SK-N-SH (cell line): ENCODE data around the gene SPG7. TPM values are rescaled to one million over a fixed set of nuclear protein-coding genes. Genes with fewer than 3 reads are reported as not detected.

Experiments
- CTCF ChIA-PET: fragments of 300-600, 350-600 bp; formaldehyde crosslinking; extraction: SDS; loops from one replicate; lab custom pipeline; 2021; lab: Yijun Ruan, JAX
- POLR2A ChIA-PET: fragments of 350-600 bp; sonication (Branson Sonifier 250); formaldehyde crosslinking; extraction: SDS; loops from one replicate; lab custom pipeline; 2020; ENCODE audit warnings: antibody characterized with exemption, inconsistent platforms; lab: Yijun Ruan, JAX
- DNase-seq: peaks from one replicate; pipeline ENCODE4 v3.0.0; 2012
- H2AFZ ChIP-seq: fragments of 200-600 bp; sonication (generic); 2 replicates; pipeline ENCODE4 v1.8.1; 2016; ENCODE audit warnings: antibody characterized with exemption, mild to moderate bottlenecking, low read depth
- H3F3A ChIP-seq: fragments of 200-600 bp; sonication (generic); replicated peaks from 2 replicates; pipeline ENCODE3; 2016; ENCODE audit warnings: antibody characterized with exemption, mild to moderate bottlenecking; ENCODE audit not compliant: insufficient read depth
- H3K27ac ChIP-seq, 2 experiments: fragments of 200-500 bp in 1 of 2; fragments of 200-600 bp in 1 of 2; sonication (Bioruptor generic) in 1 of 2; sonication (generic), shearing (Covaris generic) in 1 of 2; 2 replicates each; pipeline versions ENCODE4 v1.5.1 to v1.6.1; 2014 to 2016; ENCODE audit warnings: low read depth in 2 of 2, inconsistent platforms in 1 of 2, low read length in 1 of 2, mild to moderate bottlenecking in 1 of 2, mixed read lengths in 1 of 2
- H3K27me3 ChIP-seq: fragments of 200-600 bp; sonication (generic), shearing (Covaris generic); 2 replicates; pipeline ENCODE4 v1.6.1; 2016; ENCODE audit warnings: mixed run types; ENCODE audit not compliant: insufficient read depth
- H3K36me3 ChIP-seq, 2 experiments: fragments of 200-500 bp in 1 of 2; fragments of 200-600 bp in 1 of 2; sonication (Bioruptor generic) in 1 of 2; sonication (generic) in 1 of 2; replicated peaks in 1 of 2; 2 replicates each; pipeline versions ENCODE3 to v1.5.1; 2014 to 2016; ENCODE audit warnings: low read length in 1 of 2, mild to moderate bottlenecking in 1 of 2; ENCODE audit not compliant: insufficient read depth in 2 of 2, control insufficient read depth in 1 of 2
- H3K4me1 ChIP-seq, 2 experiments: fragments of 200-500 bp in 1 of 2; fragments of 200-600 bp in 1 of 2; sonication (Bioruptor generic) in 1 of 2; sonication (generic), shearing (Covaris generic) in 1 of 2; 2 replicates each; pipeline versions ENCODE4 v1.5.1 to v1.6.1; 2014 to 2016; ENCODE audit warnings: low read depth in 1 of 2, low read length in 1 of 2, mixed run types in 1 of 2; ENCODE audit not compliant: insufficient read depth in 2 of 2, control insufficient read depth in 1 of 2
- H3K4me2 ChIP-seq: fragments of 200-600 bp; sonication (generic), shearing (Covaris generic); 2 replicates; pipeline ENCODE4 v1.6.1; 2017; ENCODE audit warnings: mixed run types
- H3K4me3 ChIP-seq, 2 experiments: fragments of 200-500 bp in 1 of 2; fragments of 200-600 bp in 1 of 2; sonication (Bioruptor generic) in 1 of 2; sonication (generic), shearing (Covaris generic) in 1 of 2; 2 replicates each; pipeline versions ENCODE4 v1.5.1 to v1.8.1; 2014 to 2016; ENCODE audit warnings: low read depth in 2 of 2, inconsistent platforms in 1 of 2, low read length in 1 of 2, mild to moderate bottlenecking in 1 of 2, mixed read lengths in 1 of 2, moderate library complexity in 1 of 2
- H3K79me2 ChIP-seq: fragments of 200-600 bp; sonication (generic); 2 replicates; pipeline ENCODE4 v1.8.1; 2017; ENCODE audit warnings: mild to moderate bottlenecking; ENCODE audit not compliant: insufficient read depth
- H3K9ac ChIP-seq: fragments of 200-600 bp; sonication (generic); 2 replicates; pipeline ENCODE4 v1.6.1; 2017; ENCODE audit warnings: mixed run types
- H3K9me2 ChIP-seq: fragments of 200-600 bp; sonication (generic); 2 replicates; pipeline ENCODE4 v1.6.1; 2017; ENCODE audit warnings: mixed run types
- H3K9me3 ChIP-seq: fragments of 200-600 bp; sonication (generic); 2 replicates; pipeline ENCODE4 v1.6.1; 2017; ENCODE audit warnings: mixed run types, mild to moderate bottlenecking, moderate library complexity
- H4K20me1 ChIP-seq: fragments of 200-600 bp; sonication (generic); 2 replicates; pipeline ENCODE4 v1.6.1; 2017; ENCODE audit warnings: mild to moderate bottlenecking, mixed run types; ENCODE audit not compliant: insufficient read depth
- ELF1 ChIP-seq: IDR thresholded peaks from 2 replicates; pipeline ENCODE4 v1.4.0; 2012
- GATA2 ChIP-seq: sonication (generic); formaldehyde crosslinking; IDR thresholded peaks from 2 replicates; pipeline ENCODE4 v1.5.0; 2020; ENCODE audit warnings: mild to moderate bottlenecking, missing genetic modification reagents
- IRF3 ChIP-seq: fragments of 150-350 bp; IDR thresholded peaks from 2 replicates; pipeline ENCODE4 v1.6.1; 2016; ENCODE audit warnings: mild to moderate bottlenecking, low read depth, low read length
- MEF2A ChIP-seq: IDR thresholded peaks from 2 replicates; pipeline ENCODE4 v1.4.0; 2012; ENCODE audit warnings: low read depth, borderline replicate concordance
- MXI1 ChIP-seq: IDR thresholded peaks from 2 replicates; pipeline ENCODE4 v1.6.1; 2012; ENCODE audit warnings: mild to moderate bottlenecking, low read depth, low read length, improper control_type of control experiment
- NFIC ChIP-seq: IDR thresholded peaks from 2 replicates; pipeline ENCODE4 v1.4.0; 2012; ENCODE audit warnings: borderline replicate concordance
- POLR2AphosphoS5 ChIP-seq: IDR thresholded peaks from 2 replicates; pipeline ENCODE4 v1.6.1; 2012; ENCODE audit warnings: low read depth, low read length
- RAD21 ChIP-seq: IDR thresholded peaks from 2 replicates; pipeline ENCODE4 v1.6.1; 2012; ENCODE audit warnings: mild to moderate bottlenecking, low read length
- RFX5 ChIP-seq: IDR thresholded peaks from 2 replicates; pipeline ENCODE4 v1.6.1; 2012; ENCODE audit warnings: mild to moderate bottlenecking, improper control_type of control experiment, low read length
- SIN3A ChIP-seq: IDR thresholded peaks from 2 replicates; pipeline ENCODE4 v1.6.1; 2012; ENCODE audit warnings: low read depth, mild to moderate bottlenecking, low read length, moderate library complexity, borderline replicate concordance
- WGBS: methylation state at CpG from one replicate; pipeline ENCODE4 v1.1.6; 2017; ENCODE audit warnings: low lambda C conversion rate; 5-methylcytosine and 5-hydroxymethylcytosine counted together
- polyA plus RNA-seq, 3 experiments: library from polyadenylated mRNA; depleted of rRNA; stranded (reverse); fragments of >200 nt; gene quantifications; 2 replicates each; pipeline ENCODE4 v1.2.3, GENCODE V29; 2012
- TF ChIP-seq, protein P1 (sequence below): IDR thresholded peaks from 2 replicates; pipeline ENCODE4 v1.4.0; 2012; ENCODE audit warnings: low read depth, borderline replicate concordance
- TF ChIP-seq, protein P2 (sequence below): fragments of 200-600 bp; sonication (generic); IDR thresholded peaks from 2 replicates; pipeline ENCODE4 v1.6.1; 2017; ENCODE audit warnings: antibody characterized with exemption, mild to moderate bottlenecking, moderate library complexity

The SPG7 gene
- polyA plus RNA-seq, 1 of the 3 experiments (the other 2 are of a cell fraction): 100 TPM

- TF ChIP-seq NFIC (no peak), POLR2AphosphoS5 (no peak), RAD21 (no peak), ELF1 (no peak)
Measured at GRCh38 chr16:89589241-89589926, 81.2 kb downstream of the SPG7 start (continued).

- WGBS: 89% methylated on average over 13 of the region's 15 CpGs
- POLR2A ChIA-PET: no interaction called here
- no peak overlapping the region for H2AFZ ChIP-seq
- H3K27ac ChIP-seq: no peak overlapping the region
- no peaks in the 10 kb centered on the region for H3K27me3 ChIP-seq
- H3K4me3 ChIP-seq: no peak overlapping the region
- H3K9me3 ChIP-seq: no peaks in the 10 kb centered on the region
- no peak for DNase-seq
- H3K79me2 ChIP-seq: no peaks in the 10 kb centered on the region
- no peaks in the 10 kb centered on the region; a peak in 1 of 4 replicates for H3K4me1 ChIP-seq
- no peak overlapping the region for H3K9ac ChIP-seq
- H3K36me3 ChIP-seq: no peaks in the 10 kb centered on the region
- CTCF ChIA-PET: interaction anchor here (0.6 kb wide), 1 partner anchor 11 kb away, joined by 3 read pairs; no protein-coding TSS in a partner anchor
- TF ChIP-seq NFIC: no peak
- H4K20me1 ChIP-seq: no peaks in the 10 kb centered on the region
- no peak overlapping the region for H3K4me2 ChIP-seq
- no peaks in the 10 kb centered on the region for H3K9me2 ChIP-seq
- H3F3A ChIP-seq: no peaks in the 10 kb centered on the region
Measured at GRCh38 chr16:89593841-89594240, 85.6 kb downstream of the SPG7 start.

- Histone ChIP-seq H3K27ac (no peak overlapping the region), H3K4me2 (no peak overlapping the region), H3F3A (no peaks in the 10 kb centered on the region), H3K36me3 (no peaks in the 10 kb centered on the region), H3K4me3 (no peak overlapping the region), H3K9ac (no peak overlapping the region), H4K20me1 (no peaks in the 10 kb centered on the region), H2AFZ (no peak overlapping the region), H3K9me3 (no peaks in the 10 kb centered on the region), H3K27me3 (no peaks in the 10 kb centered on the region), H3K9me2 (no peaks in the 10 kb centered on the region), H3K79me2 (no peaks in the 10 kb centered on the region), H3K4me1 (no peaks in the 10 kb centered on the region; a peak in 1 of 4 replicates)
- ChIA-PET CTCF (no interaction called here), POLR2A (no interaction called here)
- no peak for TF ChIP-seq MXI1
- TF ChIP-seq RFX5: no peak
- TF ChIP-seq MEF2A: no peak
- no peak for DNase-seq
- 93% methylated on average over 42 of the region's 47 CpGs for whole genome bisulfite sequencing
Measured at GRCh38 chr16:89595330-89596060, 87.3 kb downstream of the SPG7 start.

- Histone ChIP-seq H3K9ac (no peak overlapping the region), H4K20me1 (no peaks in the 10 kb centered on the region), H3K9me2 (no peaks in the 10 kb centered on the region), H3K27ac (no peak overlapping the region), H3K4me2 (no peak overlapping the region), H3K4me1 (no peaks in the 10 kb centered on the region; a peak in 1 of 4 replicates), H3K27me3 (no peaks in the 10 kb centered on the region), H2AFZ (no peak overlapping the region), H3K79me2 (no peaks in the 10 kb centered on the region), H3K9me3 (no peaks in the 10 kb centered on the region), H3K36me3 (no peaks in the 10 kb centered on the region), H3F3A (no peaks in the 10 kb centered on the region), H3K4me3 (no peak overlapping the region)
- ChIA-PET CTCF (interaction anchor here (0.8 kb wide), 1 partner anchor 21 kb away, joined by 3 read pairs; no protein-coding TSS in a partner anchor), POLR2A (no interaction called here)
- no peak for DNase-seq
- TF ChIP-seq ELF1 (no peak), SIN3A (no peak), GATA2 (CRISPR knock-in tag) (no peak), IRF3 (no peak), POLR2AphosphoS5 (no peak)
- TF ChIP-seq, protein P1, sequence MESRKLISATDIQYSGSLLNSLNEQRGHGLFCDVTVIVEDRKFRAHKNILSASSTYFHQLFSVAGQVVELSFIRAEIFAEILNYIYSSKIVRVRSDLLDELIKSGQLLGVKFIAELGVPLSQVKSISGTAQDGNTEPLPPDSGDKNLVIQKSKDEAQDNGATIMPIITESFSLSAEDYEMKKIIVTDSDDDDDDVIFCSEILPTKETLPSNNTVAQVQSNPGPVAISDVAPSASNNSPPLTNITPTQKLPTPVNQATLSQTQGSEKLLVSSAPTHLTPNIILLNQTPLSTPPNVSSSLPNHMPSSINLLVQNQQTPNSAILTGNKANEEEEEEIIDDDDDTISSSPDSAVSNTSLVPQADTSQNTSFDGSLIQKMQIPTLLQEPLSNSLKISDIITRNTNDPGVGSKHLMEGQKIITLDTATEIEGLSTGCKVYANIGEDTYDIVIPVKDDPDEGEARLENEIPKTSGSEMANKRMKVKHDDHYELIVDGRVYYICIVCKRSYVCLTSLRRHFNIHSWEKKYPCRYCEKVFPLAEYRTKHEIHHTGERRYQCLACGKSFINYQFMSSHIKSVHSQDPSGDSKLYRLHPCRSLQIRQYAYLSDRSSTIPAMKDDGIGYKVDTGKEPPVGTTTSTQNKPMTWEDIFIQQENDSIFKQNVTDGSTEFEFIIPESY: no peak
- TF ChIP-seq, protein P2, sequence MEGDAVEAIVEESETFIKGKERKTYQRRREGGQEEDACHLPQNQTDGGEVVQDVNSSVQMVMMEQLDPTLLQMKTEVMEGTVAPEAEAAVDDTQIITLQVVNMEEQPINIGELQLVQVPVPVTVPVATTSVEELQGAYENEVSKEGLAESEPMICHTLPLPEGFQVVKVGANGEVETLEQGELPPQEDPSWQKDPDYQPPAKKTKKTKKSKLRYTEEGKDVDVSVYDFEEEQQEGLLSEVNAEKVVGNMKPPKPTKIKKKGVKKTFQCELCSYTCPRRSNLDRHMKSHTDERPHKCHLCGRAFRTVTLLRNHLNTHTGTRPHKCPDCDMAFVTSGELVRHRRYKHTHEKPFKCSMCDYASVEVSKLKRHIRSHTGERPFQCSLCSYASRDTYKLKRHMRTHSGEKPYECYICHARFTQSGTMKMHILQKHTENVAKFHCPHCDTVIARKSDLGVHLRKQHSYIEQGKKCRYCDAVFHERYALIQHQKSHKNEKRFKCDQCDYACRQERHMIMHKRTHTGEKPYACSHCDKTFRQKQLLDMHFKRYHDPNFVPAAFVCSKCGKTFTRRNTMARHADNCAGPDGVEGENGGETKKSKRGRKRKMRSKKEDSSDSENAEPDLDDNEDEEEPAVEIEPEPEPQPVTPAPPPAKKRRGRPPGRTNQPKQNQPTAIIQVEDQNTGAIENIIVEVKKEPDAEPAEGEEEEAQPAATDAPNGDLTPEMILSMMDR: no peak
- WGBS: 89% methylated on average over 16 of the region's 25 CpGs
Measured at GRCh38 chr16:89596061-89596689, 88.0 kb downstream of the SPG7 start.
